CD8-positive, alpha-beta memory T cell (primary cell): ENCODE measurements around the gene NUBP1. TPM values are rescaled to one million over a fixed set of nuclear protein-coding genes. Genes with fewer than 3 reads are reported as not detected.

Source experiments
- CTCF ChIA-PET: fragments of 350-600 bp; sonication (Branson Sonifier 250); formaldehyde crosslinking; loops from one replicate; lab custom pipeline; 2021; ENCODE audit warnings: antibody characterized with exemption; lab: Charles Lee
- POLR2A ChIA-PET: fragments of 350-600 bp; sonication (Branson Sonifier 250); formaldehyde crosslinking; loops from one replicate; lab custom pipeline; 2021; ENCODE audit warnings: antibody characterized with exemption; lab: Charles Lee
- DNase-seq, 5 donors: peaks; one replicate each; pipeline versions ENCODE4 v3.0.0 to v3.0.0-alpha.2; 2020 to 2022; ENCODE audit warnings: mixed read lengths in 1 of 5
- H3K27ac ChIP-seq: one replicate; pipeline ENCODE4 v1.7.0; 2013; ENCODE audit warnings: low read depth, mild to moderate bottlenecking, low read length, moderate library complexity
- H3K27me3 ChIP-seq: 2 replicates; pipeline ENCODE4 v1.7.0; 2013; ENCODE audit warnings: low read length, mild to moderate bottlenecking; ENCODE audit not compliant: insufficient read depth, poor library complexity, severe bottlenecking
- H3K36me3 ChIP-seq: 2 replicates; pipeline ENCODE4 v1.7.0; 2013; ENCODE audit warnings: mild to moderate bottlenecking, low read length, moderate library complexity; ENCODE audit not compliant: insufficient read depth
- H3K4me1 ChIP-seq: 2 replicates; pipeline ENCODE4 v1.7.0; 2013; ENCODE audit warnings: mild to moderate bottlenecking, low read length, moderate library complexity; ENCODE audit not compliant: insufficient read depth
- H3K4me3 ChIP-seq: 2 replicates; pipeline ENCODE4 v1.7.0; 2013; ENCODE audit warnings: mild to moderate bottlenecking, low read length
- H3K9me3 ChIP-seq: 2 replicates; pipeline ENCODE4 v1.7.0; 2013; ENCODE audit warnings: mild to moderate bottlenecking, low read length
- H3K27ac Mint-ChIP-seq, 8 donors: one replicate each; pipeline ENCODE4 v1.8.0; 2020 to 2021; ENCODE audit warnings: mixed read lengths in 8 of 8, mild to moderate bottlenecking in 6 of 8, inconsistent platforms in 3 of 8, moderate library complexity in 3 of 8
- H3K27me3 Mint-ChIP-seq, 2 donors: one replicate each; pipeline ENCODE4 v1.8.0; 2020 to 2021; ENCODE audit warnings: mixed read lengths in 2 of 2, mild to moderate bottlenecking in 1 of 2, moderate library complexity in 1 of 2
- H3K36me3 Mint-ChIP-seq, 3 donors: one replicate each; pipeline ENCODE4 v1.8.0; 2020 to 2021; ENCODE audit warnings: mixed read lengths in 3 of 3, inconsistent platforms in 1 of 3, mild to moderate bottlenecking in 1 of 3
- H3K4me1 Mint-ChIP-seq, 3 donors: one replicate each; pipeline ENCODE4 v1.8.0; 2020 to 2021; ENCODE audit warnings: mixed read lengths in 3 of 3, inconsistent platforms in 1 of 3, mild to moderate bottlenecking in 1 of 3
- H3K4me3 Mint-ChIP-seq, 7 donors: one replicate each; pipeline ENCODE4 v1.8.0; 2020 to 2021; ENCODE audit warnings: mixed read lengths in 7 of 7, mild to moderate bottlenecking in 6 of 7, moderate library complexity in 4 of 7, inconsistent platforms in 2 of 7
- H3K9me3 Mint-ChIP-seq, 5 donors: one replicate each; pipeline ENCODE4 v1.8.0; 2020 to 2022; ENCODE audit warnings: mixed read lengths in 5 of 5, mild to moderate bottlenecking in 3 of 5, moderate library complexity in 2 of 5, inconsistent platforms in 1 of 5
- polyA plus RNA-seq: library from polyadenylated mRNA; unstranded; fragments of 300-500 nt; fragmentation: Illumina TruSeq; gene quantifications from one replicate; pipeline ENCODE4 v1.2.3, GENCODE V29; 2021
- total RNA-seq, 2 experiments: library from RNA; stranded (reverse); gene quantifications; one replicate each; pipeline ENCODE4 v1.2.3, GENCODE V29; 2021

NUBP1 gene
- total and polyA plus RNA-seq, 3 experiments from 2014 or later, result 30.9 to 43.5 (median 41.3) TPM

DNA sequence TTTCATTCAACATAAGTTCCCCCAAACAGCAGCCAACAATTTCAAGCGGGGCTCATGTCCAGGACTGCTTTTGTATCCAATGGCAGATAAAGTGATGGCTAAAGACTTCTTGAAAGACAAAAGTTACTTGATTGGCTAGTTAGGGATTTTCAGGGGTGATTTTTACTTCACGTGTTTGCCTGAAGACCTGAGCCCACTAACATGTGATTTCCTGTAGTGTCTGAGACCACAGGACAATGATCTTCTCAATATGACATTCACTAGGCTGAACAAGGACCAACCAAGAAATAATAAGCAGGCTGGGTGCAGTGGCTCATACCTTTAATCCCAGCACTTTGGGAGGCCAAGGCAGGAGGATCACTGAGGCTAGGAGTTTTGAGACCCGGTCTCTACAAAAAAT lies 64.6 kb downstream of the NUBP1 start:
- H3K36me3 ChIP-seq, result no peaks in the 10 kb centered on the region
- H3K4me1 Mint-ChIP-seq, result peaks cover 5 to 15% (median 12%) of the 10 kb centered on the region in 3 donors
- peaks cover 0 to 5% (median 0%) of the 10 kb centered on the region in 3 donors for H3K36me3 Mint-ChIP-seq
- peaks cover 2 to 7% of the 10 kb centered on the region in 2 donors for H3K27me3 Mint-ChIP-seq
- ChIA-PET CTCF (no interaction called here), POLR2A (no interaction called here)
- H3K27ac Mint-ChIP-seq, result no peak overlapping the region
- no peaks in the 10 kb centered on the region for H3K4me1 ChIP-seq
- DNase-seq, result no peak
- no peaks in the 10 kb centered on the region for H3K9me3 Mint-ChIP-seq
- H3K9me3 ChIP-seq, result no peaks in the 10 kb centered on the region
- no peak overlapping the region for H3K4me3 ChIP-seq
- H3K27ac ChIP-seq, result no peak overlapping the region
- no peak overlapping the region for H3K4me3 Mint-ChIP-seq
- no peaks in the 10 kb centered on the region for H3K27me3 ChIP-seq

DNA sequence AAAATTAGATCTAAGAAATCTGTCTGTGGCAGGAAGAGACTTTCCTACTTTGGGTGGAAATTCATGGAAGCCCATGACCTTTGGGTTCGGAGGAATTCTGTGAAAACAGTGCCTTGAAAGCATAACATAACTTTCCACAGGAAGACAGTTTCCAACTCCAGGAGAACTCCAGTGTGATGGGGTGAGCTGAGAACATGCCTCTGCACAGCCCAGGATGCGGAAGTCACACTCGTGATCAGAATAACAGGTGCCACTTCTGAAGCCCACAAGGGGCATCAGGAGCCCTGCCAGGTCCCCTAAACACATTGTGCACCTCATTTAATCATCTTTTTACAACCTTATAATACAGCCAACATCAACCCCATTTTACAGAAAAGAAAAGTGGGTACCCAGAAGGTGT lies 65.2 kb downstream of the NUBP1 start:
- Histone ChIP-seq H3K9me3 (no peaks in the 10 kb centered on the region), H3K36me3 (no peaks in the 10 kb centered on the region), H3K4me3 (no peak overlapping the region), H3K27ac (no peak overlapping the region), H3K4me1 (no peaks in the 10 kb centered on the region), H3K27me3 (no peaks in the 10 kb centered on the region)
- Mint-ChIP-seq H3K4me3 (no peak overlapping the region), H3K27ac (no peak overlapping the region), H3K4me1 (peaks cover 5 to 15% (median 12%) of the 10 kb centered on the region in 3 donors), H3K9me3 (no peaks in the 10 kb centered on the region), H3K36me3 (peaks cover 0 to 5% (median 0%) of the 10 kb centered on the region in 3 donors), H3K27me3 (peaks cover 2 to 3% of the 10 kb centered on the region in 2 donors)
- POLR2A ChIA-PET, result no interaction called here
- CTCF ChIA-PET, result no interaction called here
- DNase-seq, result no peak

DNA sequence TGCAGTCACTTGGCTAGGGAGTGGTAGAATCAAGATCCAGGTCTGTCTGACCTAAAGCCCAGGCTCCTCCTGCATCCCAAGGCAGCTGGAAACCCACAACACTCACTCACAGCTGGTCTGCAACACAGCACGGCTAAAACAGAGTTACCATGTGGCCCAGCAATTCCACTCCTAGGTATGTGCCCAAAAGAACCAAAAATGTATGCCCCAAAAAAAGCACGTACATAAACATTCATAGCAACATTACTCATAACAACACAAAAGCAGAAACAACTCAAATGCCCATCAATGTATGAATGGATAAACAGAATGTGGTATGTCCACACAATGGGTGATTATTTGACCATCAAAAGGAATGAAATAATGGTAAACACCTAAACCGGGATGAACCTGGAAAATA lies 66.1 kb downstream of the NUBP1 start:
- Histone ChIP-seq H3K36me3 (no peaks in the 10 kb centered on the region), H3K27ac (no peak overlapping the region), H3K4me3 (no peak overlapping the region), H3K27me3 (no peaks in the 10 kb centered on the region), H3K4me1 (no peaks in the 10 kb centered on the region), H3K9me3 (no peaks in the 10 kb centered on the region)
- POLR2A ChIA-PET, result no interaction called here
- no peak overlapping the region for H3K27ac Mint-ChIP-seq
- H3K27me3 Mint-ChIP-seq, result peaks cover 2 to 3% of the 10 kb centered on the region in 2 donors
- no peaks in the 10 kb centered on the region for H3K9me3 Mint-ChIP-seq
- CTCF ChIA-PET, result no interaction called here
- no peak overlapping the region for H3K4me3 Mint-ChIP-seq
- no peak for DNase-seq
- H3K36me3 Mint-ChIP-seq, result peaks cover 0 to 5% (median 0%) of the 10 kb centered on the region in 3 donors
- H3K4me1 Mint-ChIP-seq, result peaks cover 5 to 15% (median 12%) of the 10 kb centered on the region in 3 donors

DNA sequence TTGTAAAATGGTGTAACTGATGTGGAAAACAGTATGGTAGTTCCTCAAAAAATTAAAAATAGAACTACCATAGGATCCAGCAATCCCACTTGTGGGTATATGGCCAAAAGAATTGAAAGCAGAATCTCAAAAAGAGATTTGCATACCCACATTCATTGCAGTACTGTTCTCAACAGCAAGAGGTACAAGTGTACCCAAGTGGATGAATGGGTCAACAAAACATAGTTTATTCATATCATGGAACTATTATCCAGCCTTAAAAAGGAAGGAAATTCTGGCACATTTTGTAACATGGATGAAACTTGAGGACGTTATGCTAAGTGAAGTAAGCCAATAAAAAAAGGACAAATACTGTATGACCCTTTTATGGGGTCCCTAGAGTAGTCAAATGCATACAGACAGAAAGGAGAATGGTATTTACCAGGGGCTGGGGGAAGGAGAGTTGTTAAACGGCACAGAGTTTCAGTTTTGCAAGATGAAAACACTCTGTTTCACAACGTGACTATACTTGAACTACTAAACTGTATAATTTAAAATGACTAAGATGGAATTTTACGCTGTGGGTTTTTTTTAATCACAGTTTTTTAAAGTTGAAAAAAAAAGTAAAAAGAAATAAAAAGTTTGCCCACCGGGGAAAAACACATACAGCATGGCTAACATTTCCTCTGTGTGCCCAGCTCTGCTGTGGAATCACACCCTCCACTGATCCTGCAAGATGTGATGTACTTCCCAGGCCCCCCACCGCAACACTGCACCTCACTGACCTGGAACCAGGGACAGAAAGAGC lies 68.9 kb downstream of the NUBP1 start:
- Histone ChIP-seq H3K27me3 (no peaks in the 10 kb centered on the region), H3K27ac (no peak overlapping the region), H3K36me3 (no peaks in the 10 kb centered on the region), H3K4me1 (no peaks in the 10 kb centered on the region), H3K4me3 (no peak overlapping the region), H3K9me3 (no peaks in the 10 kb centered on the region)
- POLR2A ChIA-PET, result no interaction called here
- no peaks in the 10 kb centered on the region for H3K27me3 Mint-ChIP-seq
- H3K9me3 Mint-ChIP-seq, result no peaks in the 10 kb centered on the region
- no peaks in the 10 kb centered on the region for H3K36me3 Mint-ChIP-seq
- H3K4me1 Mint-ChIP-seq, result peaks cover 5 to 15% (median 12%) of the 10 kb centered on the region in 3 donors
- CTCF ChIA-PET, result no interaction called here
- no peak for DNase-seq
- peak overlapping the region in 3 of 8 donors; percentile 21 to 69 (median 48) for H3K27ac Mint-ChIP-seq
- peak overlapping the region in 1 of 7 donors; percentile 3 for H3K4me3 Mint-ChIP-seq

DNA sequence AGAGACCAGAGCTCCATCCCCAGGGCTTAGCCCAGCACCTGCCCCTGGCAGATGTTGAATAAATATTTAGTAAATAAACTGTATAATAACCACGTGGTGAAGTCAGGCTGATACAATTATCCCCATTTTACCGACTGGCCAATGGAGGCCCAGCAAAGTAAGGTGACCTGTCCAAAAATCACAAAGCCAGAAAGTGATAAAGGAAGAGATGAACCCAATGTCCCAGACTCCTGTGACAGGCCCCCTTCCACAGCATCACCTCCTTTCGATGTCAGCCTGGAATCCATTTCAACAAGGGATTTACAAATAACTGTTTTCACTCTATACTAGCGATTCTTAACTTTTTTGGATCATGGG lies 69.4 kb downstream of the NUBP1 start:
- no peak overlapping the region for H3K27ac ChIP-seq
- H3K36me3 Mint-ChIP-seq, result no peaks in the 10 kb centered on the region
- no peaks in the 10 kb centered on the region for H3K36me3 ChIP-seq
- CTCF ChIA-PET, result no interaction called here
- H3K4me1 Mint-ChIP-seq, result peaks cover 5 to 15% (median 12%) of the 10 kb centered on the region in 3 donors
- no peaks in the 10 kb centered on the region for H3K9me3 ChIP-seq
- H3K27me3 Mint-ChIP-seq, result no peaks in the 10 kb centered on the region
- no peaks in the 10 kb centered on the region for H3K9me3 Mint-ChIP-seq
- DNase-seq, result no peak
- POLR2A ChIA-PET, result no interaction called here
- no peak overlapping the region for H3K4me3 ChIP-seq
- no peak overlapping the region for H3K4me3 Mint-ChIP-seq
- no peaks in the 10 kb centered on the region for H3K4me1 ChIP-seq
- H3K27me3 ChIP-seq, result no peaks in the 10 kb centered on the region
- peak overlapping the region in 1 of 8 donors; percentile 69 for H3K27ac Mint-ChIP-seq

DNA sequence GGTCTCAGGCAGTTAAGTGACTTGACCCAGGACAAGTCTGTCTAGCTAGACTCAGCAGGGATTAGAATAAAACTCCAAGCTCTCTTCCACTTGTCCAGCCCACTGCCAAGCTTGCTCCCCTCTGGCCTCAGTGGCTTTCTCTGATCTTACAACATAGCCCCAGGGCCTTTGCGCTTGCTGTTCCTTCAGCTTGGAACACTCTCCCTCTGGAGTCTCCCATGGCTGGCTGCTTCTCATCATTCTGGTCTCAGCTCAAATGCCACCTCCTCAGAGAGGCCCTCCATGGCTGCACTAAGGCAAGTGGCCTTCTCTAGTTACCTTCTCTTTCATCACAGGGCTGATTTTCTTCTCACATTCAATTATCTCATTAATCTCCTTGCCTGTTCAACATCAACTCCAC lies 73.9 kb downstream of the NUBP1 start:
- Mint-ChIP-seq H3K36me3 (no peaks in the 10 kb centered on the region), H3K4me1 (peaks cover 3 to 6% (median 6%) of the 10 kb centered on the region in 3 donors)
- H3K27me3 ChIP-seq, result no peaks in the 10 kb centered on the region

DNA sequence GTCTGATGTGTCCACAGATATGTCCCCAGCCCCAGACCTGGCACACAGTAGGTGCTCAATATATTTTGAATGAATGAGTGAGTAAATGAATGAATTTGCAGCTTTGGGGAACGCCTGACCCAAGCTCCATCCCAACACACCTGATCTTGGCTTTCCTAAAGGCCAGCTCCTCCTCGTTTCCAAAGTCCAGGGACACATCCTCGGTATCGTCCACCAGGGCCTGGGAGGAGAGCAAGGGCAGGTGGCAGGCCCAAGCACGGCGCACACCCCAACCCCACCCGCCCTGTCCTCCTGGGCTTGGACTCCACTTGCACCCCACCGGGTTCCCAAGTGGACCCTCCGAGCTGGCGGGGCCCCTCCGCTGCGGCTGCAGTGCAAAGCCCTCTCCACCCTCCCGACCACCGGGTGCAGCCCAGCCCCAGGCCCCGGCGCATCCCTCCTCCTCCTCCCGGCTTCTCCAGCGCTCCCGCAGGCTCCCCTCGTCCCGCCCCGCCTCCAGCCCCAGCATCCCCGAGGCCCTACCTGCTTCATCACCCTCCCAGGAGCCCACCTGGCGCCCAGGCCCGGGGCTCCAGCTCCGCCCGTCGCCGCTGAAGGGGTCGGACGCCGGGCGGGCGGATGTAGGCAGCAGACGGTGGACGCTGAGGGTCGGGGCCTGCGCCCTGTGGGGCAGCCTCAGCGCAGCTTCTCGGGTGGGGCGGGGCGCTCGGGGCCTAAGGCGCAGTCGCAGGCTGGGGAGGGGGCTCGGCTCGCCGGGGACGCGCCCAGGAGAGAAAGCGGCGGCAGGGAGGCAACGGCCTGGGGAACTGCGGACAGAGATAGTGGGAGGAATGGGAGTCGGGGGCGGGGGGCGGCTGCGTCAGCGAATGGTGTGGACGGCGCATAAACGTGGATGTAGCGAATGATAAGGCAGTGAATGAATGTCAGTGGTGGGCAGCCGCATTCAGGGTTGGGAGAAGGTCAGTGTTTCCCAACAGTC lies 74.6 kb downstream of the NUBP1 start, which contains the start of gene TVP23A:
Gene TVP23A (minus strand): TSS at position 832 of the 979 bp plus-strand sequence. CDS start 301 bp downstream, at position 531.
- H3K27me3 ChIP-seq, result no peaks in the 10 kb centered on the region
- ChIA-PET CTCF (no interaction called here), POLR2A (no interaction called here)
- H3K36me3 ChIP-seq, result no peaks in the 10 kb centered on the region
- Mint-ChIP-seq H3K27ac (peak within 1 kb of the TSS in 1 of 8 donors; percentile 35), H3K9me3 (no peaks in the 10 kb centered on the region), H3K4me3 (no peak within 1 kb of the TSS), H3K36me3 (no peaks in the 10 kb centered on the region), H3K27me3 (no peaks in the 10 kb centered on the region), H3K4me1 (no peaks in the 10 kb centered on the region)
- no peak for DNase-seq
- no peak within 1 kb of the TSS for H3K27ac ChIP-seq
- no peak within 1 kb of the TSS for H3K4me3 ChIP-seq
- no peaks in the 10 kb centered on the region for H3K9me3 ChIP-seq
- H3K4me1 ChIP-seq, result no peaks in the 10 kb centered on the region

More for the DNA sequence above, 73.9 kb downstream of the NUBP1 start:
- Histone ChIP-seq H3K36me3 (no peaks in the 10 kb centered on the region), H3K4me1 (no peaks in the 10 kb centered on the region), H3K9me3 (no peaks in the 10 kb centered on the region), H3K4me3 (no peak overlapping the region), H3K27ac (no peak overlapping the region)
- Mint-ChIP-seq H3K9me3 (no peaks in the 10 kb centered on the region), H3K27me3 (no peaks in the 10 kb centered on the region), H3K27ac (peak overlapping the region in 1 of 8 donors; percentile 35), H3K4me3 (no peak overlapping the region)
- ChIA-PET CTCF (no interaction called here), POLR2A (no interaction called here)
- DNase-seq, result no peak
